ENCODE measurements around the gene TGFBRAP1. TPM values are rescaled to one million over a fixed set of nuclear protein-coding genes. Genes with fewer than 3 reads are reported as not detected.
A peak's percentile ranks its signal among the peaks of the same experiment; 100 is the strongest.
"Not testable (repeated sequence)": the region's sequence is repeated elsewhere in the genome, so short reads cannot be mapped to it uniquely, and the experiment has no call there.

The TGFBRAP1 gene
- polyA plus RNA-seq, 1 donor = 8.2 TPM

DNA sequence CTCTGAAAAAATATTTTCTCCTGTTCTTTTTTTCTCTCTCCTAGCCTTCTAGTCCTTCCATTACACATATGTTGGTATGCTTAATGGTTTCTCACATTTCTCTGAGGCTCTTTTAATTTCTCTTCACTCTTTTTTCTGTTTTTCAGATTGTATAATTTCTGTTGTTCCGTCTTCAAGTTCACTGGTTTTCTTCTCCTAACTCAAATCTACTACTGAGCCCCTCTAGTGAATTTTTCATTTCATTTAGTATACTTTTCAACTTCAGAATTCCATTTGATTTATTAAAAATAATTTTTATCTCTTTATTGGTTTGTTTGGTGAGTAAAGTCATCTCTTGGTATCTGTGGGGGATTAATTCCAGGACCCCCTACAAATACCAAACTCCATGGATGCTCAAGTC is 27.6 kb upstream of the TGFBRAP1 start:
- DNase-seq (ENCODE audit: low read depth) = no peak

GRCh38 chr2:105344704-105345345 is 15.3 kb upstream of the TGFBRAP1 start:
- no peak for DNase-seq (ENCODE audit: low read depth)

DNA sequence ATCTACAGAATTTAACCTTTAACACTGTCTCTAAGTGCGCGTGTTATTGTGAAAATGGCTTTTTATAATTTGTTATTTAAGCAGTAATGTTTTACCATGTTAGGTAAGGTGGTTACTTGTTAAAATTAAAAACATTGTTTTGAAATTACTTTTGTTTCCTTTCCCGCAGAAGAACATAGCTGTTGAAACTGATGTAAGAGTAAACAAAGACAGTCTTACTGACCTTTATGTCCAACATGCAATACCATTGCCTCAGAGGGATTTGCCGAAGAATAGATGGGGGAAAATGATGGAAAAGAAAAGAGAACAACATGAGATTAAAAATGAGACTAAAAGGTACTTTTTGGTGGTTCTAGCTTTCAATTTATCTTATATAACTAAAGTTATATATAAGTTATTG is 9.9 kb upstream of the TGFBRAP1 start:
- no peak for DNase-seq (ENCODE audit: low read depth)

GRCh38 chr2:105338020-105338385 is 8.5 kb upstream of the TGFBRAP1 start:
- DNase-seq (ENCODE audit: low read depth) = no peak

DNA sequence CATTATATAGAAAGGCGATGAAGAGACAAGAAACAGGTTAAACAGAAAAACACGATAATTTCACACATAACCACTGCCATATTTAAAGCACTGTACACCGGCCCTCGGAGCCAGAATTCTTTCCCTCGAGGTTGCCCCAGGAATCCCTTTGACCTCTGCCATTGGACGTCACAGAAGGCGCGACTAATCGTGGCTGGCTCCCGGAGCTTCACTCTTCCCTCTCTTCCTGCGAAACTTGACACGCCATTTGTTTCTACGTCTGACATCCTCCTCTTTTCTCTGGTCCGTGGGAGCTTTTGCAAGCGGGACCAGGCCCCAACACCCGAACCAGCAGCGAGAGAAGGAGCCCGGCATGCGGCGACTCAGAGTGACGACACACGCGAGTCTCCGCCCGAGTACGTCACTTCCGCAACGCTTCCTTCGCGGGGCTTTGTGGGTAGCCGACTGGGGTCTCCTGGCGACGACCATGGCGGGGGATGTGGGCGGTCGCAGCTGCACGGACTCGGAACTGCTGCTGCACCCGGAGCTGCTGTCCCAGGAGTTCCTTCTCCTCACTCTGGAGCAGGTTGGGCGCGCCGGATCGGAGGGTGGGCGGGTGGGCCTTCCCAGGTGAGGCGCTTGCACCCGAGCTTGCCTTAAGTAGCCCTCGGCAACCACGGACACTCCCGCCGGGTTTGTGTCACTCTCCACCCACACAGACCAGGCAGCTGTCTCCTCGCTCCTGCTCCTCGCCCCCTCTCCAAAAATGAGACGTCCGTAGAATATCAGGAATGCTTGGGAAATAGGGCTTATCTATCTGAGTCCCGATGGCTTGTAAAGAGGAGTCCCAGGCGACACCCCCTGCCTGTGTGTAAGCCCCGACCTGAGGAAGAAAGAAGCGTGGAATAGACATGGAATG is 7.8 kb upstream of the TGFBRAP1 start, which contains the start of gene C2orf49:
Gene C2orf49, plus strand, starts transcription at position 419 of the 898 bp plus-strand sequence. Its CDS starts 48 bp downstream, at position 467.
- DNase-seq (ENCODE audit: low read depth) = peak; percentile 77

DNA sequence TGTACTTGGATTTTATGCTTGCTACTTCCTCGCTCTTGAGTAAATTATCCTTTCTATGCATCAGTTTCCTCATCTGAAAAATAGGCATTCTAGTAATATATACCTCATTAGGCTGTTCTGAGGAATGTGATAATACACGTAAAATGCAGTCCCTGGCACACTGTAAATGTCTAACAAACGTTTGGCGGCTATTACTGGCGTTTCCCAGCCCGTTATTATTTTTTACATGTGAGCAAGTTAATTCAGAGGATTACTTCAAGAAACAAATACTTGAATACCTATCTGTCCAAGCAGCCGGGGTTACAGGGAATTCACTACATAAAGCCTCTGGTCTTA is 7.2 kb upstream of the TGFBRAP1 start:
- no peak for DNase-seq (ENCODE audit: low read depth)

GRCh38 chr2:105335469-105335868 is 5.9 kb upstream of the TGFBRAP1 start:
- no peak for DNase-seq (ENCODE audit: low read depth)

GRCh38 chr2:105334211-105334610 is 4.7 kb upstream of the TGFBRAP1 start:
- DNase-seq (ENCODE audit: low read depth) = no peak

DNA sequence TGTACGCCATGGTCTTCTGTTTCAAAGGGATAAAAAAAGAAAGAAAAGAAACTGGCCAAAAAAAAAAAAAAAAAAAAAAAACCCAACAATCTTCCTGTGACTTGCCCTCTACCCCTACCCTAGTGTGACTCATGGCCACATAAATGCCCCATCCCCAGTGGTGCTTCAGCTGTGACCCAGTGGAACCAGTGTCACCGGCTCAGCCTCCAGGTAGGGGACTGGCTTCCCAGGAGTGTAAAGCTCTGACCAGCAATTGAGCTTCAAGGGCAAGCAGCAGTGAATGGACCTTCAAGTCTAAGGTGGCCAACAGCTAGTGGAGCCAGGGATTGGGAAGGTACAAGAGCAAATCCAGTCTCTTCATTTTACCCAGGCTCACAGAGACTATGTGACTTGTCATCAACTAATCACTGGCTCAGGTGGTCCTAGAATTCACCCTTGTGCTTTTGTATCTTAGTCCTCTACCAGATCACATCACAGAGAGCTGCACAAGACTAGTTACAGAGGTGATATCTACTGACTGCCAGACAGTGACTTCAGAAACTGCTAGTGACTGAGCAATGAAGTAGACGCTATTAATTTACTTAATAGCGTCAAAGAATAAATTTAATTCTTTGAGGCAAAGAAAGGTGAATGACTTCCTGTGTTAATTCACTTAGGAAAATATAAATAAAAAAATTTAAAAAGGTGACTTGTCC is 1.3 kb upstream of the TGFBRAP1 start:
- no peak for DNase-seq (ENCODE audit: low read depth)

DNA sequence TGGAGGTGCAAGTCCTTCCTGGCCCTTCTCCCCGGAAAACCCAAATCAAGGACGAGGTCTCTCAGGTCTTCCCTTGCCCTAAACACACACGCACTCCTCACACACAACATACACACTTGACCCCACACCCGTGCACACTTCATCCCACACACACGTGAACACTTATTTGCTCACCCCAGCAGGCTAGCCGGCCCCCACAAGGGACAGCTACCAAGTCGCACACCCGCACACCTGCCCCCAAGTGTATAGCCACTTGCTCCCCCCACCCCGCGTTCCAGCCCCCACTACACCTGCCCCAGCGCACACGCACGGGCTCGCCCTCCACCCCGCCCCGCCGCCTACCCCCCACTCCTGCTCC is 359 bp downstream of the TGFBRAP1 start:
- no peak for DNase-seq (ENCODE audit: low read depth)

- no peak for DNase-seq (ENCODE audit: low read depth)
Measured at GRCh38 chr2:105328281-105329196, 996 bp downstream of the TGFBRAP1 start.

DNA sequence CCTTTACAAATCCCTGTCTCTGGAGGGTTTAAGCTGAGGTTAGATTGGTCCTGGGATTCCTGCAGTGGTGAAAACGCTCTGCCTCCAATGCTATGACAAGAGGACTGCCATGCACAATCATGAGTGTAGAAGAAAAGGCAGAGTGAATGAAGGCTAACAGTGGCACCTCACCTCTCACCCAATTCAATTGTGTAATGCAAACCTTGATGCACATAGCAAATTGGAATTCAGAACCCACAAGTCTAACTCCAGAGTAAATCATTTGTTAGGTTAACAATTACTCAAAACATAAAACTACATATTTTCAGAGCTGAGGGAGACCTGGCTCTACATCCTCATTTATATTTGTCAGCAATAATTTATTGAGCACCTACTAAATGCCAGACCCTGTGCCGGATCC is 1.8 kb downstream of the TGFBRAP1 start:
- DNase-seq (ENCODE audit: low read depth) = no peak

- not testable (repeated sequence) for DNase-seq (ENCODE audit: low read depth)
Measured at GRCh38 chr2:105327271-105327670, 2.3 kb downstream of the TGFBRAP1 start.

DNA sequence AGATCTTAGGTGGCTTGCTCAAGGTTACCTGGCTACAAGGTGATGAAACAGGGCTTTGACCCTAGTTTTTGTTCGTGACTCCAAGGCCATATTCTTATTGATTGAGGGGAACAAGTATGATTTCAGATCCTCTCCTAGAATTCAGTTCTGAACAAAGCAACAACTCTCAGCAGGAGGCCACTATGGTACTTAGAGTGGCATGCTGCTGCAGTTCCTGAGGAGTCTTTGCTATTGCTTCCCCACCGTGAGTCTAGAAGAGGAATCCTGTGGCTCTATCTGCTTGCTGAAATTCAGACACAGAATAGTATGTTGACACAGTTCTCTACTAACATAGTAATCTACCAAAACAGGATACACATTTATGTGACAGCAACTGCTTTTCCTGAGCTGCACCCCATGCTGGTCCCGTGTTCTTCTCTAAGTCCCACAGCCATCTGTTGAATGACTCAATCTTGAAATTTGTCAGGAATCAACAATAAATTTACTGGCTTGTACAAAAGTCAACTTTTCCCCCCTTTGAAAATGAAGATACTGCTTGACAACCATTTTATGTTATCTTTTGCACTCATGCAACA is 4.1 kb downstream of the TGFBRAP1 start:
- no peak for DNase-seq (ENCODE audit: low read depth)

- no peak for DNase-seq (ENCODE audit: low read depth)
Measured at GRCh38 chr2:105324732-105325131, 4.8 kb downstream of the TGFBRAP1 start.

GRCh38 chr2:105324101-105324500 is 5.4 kb downstream of the TGFBRAP1 start:
- no peak for DNase-seq (ENCODE audit: low read depth)

DNA sequence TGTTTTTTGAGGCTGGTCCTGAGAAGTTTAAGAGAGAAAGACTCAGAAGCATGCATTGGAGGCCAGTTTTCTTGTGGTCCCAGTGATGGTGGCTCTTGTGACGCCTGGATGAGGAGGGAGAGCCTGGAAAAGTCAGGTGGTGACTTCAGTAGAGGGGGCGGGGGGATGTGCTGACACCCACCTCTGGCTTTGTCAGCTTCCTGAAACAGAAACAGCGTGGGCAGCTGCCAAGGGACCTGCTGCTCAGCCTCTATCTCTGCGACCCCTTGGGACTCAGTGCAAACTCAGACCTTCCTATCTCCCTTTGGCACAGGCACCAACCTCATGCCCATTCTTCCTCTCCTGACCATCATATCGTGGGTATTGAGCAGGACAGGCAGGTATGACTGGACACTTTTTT is 6.4 kb downstream of the TGFBRAP1 start:
- DNase-seq (ENCODE audit: low read depth) = no peak

- DNase-seq (ENCODE audit: low read depth) = no peak
Measured at GRCh38 chr2:105321875-105322646, 7.5 kb downstream of the TGFBRAP1 start.

DNA sequence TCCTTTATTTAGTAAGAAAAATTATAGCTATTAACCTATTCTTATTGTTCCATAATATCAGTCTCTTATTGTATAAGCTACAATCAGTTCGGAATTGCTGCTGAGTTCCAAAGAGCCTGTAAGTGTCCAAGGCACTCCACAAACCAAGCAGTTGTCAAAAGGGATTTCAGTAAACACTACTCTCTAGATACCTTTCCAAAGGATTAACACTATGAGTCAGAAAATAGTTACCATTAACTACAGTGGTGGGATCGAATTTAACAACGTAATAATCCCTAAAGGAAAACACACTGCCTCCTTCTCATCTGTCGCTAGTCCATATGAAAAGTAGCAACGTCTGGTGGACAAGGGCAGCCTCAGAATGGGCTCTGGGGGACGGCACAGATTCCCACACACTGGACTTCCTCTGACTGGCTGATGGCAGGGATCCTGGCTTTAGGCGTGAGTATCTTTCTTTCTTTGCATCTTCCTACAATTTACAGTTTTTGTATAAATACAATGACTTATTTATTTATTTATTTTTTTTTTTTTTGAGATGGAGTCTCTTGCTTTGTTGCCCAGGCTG is 8.8 kb downstream of the TGFBRAP1 start:
- DNase-seq (ENCODE audit: low read depth) = no peak

DNA sequence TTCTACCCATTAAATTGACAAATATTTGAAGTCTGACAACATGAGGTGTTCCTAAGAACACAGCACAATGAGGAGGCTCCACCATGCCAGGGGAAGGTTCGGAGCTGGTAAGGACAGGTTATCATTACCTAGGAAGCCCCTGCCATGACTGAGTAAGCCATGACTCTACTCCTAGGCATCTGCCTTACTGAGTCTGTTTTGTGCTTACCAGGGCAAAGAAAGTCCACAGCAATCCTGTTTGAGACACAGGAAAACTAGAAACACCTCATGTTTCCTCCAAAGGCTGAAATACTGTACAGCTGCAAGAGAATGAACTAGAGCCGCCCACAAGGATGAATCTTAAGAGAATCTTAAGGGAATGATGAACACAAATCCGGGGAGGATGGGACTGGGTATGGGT is 11.6 kb downstream of the TGFBRAP1 start:
- no peak for DNase-seq (ENCODE audit: low read depth)

Data from forelimb muscle (tissue), 1 donor.